Sigmoid colon (tissue), 3 donors: Measurements from ENCODE around the gene PPFIBP2.

Source experiments
- CTCF ChIP-seq, 4 experiments: fragments of 450-650 bp in 3 of 4; fragments of 200-600 bp in 1 of 4; IDR thresholded peaks; one replicate each; pipeline ENCODE4 v1.5.1; 2016 to 2019; ENCODE audit warnings: antibody characterized with exemption in 4 of 4, mild to moderate bottlenecking in 3 of 4, moderate library complexity in 2 of 4
- POLR2A ChIP-seq, 2 donors: fragments of 450-650 bp; IDR thresholded peaks; one replicate each; pipeline ENCODE4 v1.6.1; 2016; ENCODE audit warnings: antibody characterized with exemption in 2 of 2, mild to moderate bottlenecking in 2 of 2, moderate library complexity in 2 of 2

- no peak for TF ChIP-seq POLR2A (IDR thresholded peaks at IDR 0.05)
- TF ChIP-seq CTCF (IDR thresholded peaks at IDR 0.05): no peak
Observed at GRCh38 chr11:7655253-7656217, 141.7 kb downstream of the PPFIBP2 start.
